NCI-H2196 treated with DMSO at 0.1 percent for 48 hours (cell line): ENCODE data around the gene LSM10.
A peak's percentile ranks its signal among the peaks of the same experiment; 100 is the strongest.

Experiments used
- DNase-seq: peaks from one replicate; lab custom pipeline; 2025; ENCODE audit not compliant: unreplicated experiment; lab: John Stamatoyannopoulos, UW

Gene LSM10

GRCh38 chr1:36411674-36412648, 14.3 kb upstream of the LSM10 start:
- peak; percentile 6 for DNase-seq

GRCh38 chr1:36408479-36408878, 10.8 kb upstream of the LSM10 start:
- no peak for DNase-seq

GRCh38 chr1:36406440-36406839, 8.7 kb upstream of the LSM10 start:
- DNase-seq, result no peak

GRCh38 chr1:36402504-36402890, 4.8 kb upstream of the LSM10 start:
- no peak for DNase-seq

- DNase-seq, result no peak
These were observed 4.1 kb upstream of the LSM10 start for GRCh38 chr1:36401602-36402503.

- DNase-seq, result no peak
These were observed 3.3 kb upstream of the LSM10 start for GRCh38 chr1:36400825-36401601.

GRCh38 chr1:36400514-36400824, 2.8 kb upstream of the LSM10 start:
- no peak for DNase-seq

- no peak for DNase-seq
These were observed 766 bp upstream of the LSM10 start for GRCh38 chr1:36398370-36398977.

GRCh38 chr1:36397083-36397377, 678 bp downstream of the LSM10 start:
- DNase-seq, result no peak

- DNase-seq, result no peak
These were observed 1.3 kb downstream of the LSM10 start for GRCh38 chr1:36396359-36396758.

- no peak for DNase-seq
These were observed 4.0 kb downstream of the LSM10 start for GRCh38 chr1:36393686-36394085.

GRCh38 chr1:36392836-36393235, 4.9 kb downstream of the LSM10 start:
- DNase-seq, result no peak

GRCh38 chr1:36391271-36391670, 6.4 kb downstream of the LSM10 start:
- no peak for DNase-seq

- no peak for DNase-seq
These were observed 7.3 kb downstream of the LSM10 start for GRCh38 chr1:36390411-36390810.

GRCh38 chr1:36389999-36390398, 7.7 kb downstream of the LSM10 start:
- DNase-seq, result no peak

- no peak for DNase-seq
These were observed 8.4 kb downstream of the LSM10 start for GRCh38 chr1:36389261-36389660.

GRCh38 chr1:36387141-36387949, 10.4 kb downstream of the LSM10 start:
- no peak for DNase-seq

- peak; percentile 89 for DNase-seq
These were observed 11.2 kb downstream of the LSM10 start for GRCh38 chr1:36386265-36387140.
